Right lobe of liver (tissue), 6 donors: Measurements from ENCODE around the gene PKP4. TPM values are rescaled to one million over a fixed set of nuclear protein-coding genes. Genes with fewer than 3 reads are reported as not detected.
"Not testable (repeated sequence)": the region's sequence is repeated elsewhere in the genome, so short reads cannot be mapped to it uniquely, and the experiment has no call there.

Experiments used
- ATAC-seq, 4 donors: fragments of 200-7000 bp; cut with Tn5 transposase; one replicate each; pipeline ENCODE4 v1.9.1; 2020; ENCODE audit warnings: mild to moderate bottlenecking in 4 of 4, moderate library complexity in 4 of 4
- DNase-seq, 3 donors: peaks; one replicate each; pipeline ENCODE4 v3.0.0-alpha.2; 2020
- H3K27ac ChIP-seq, 3 donors: fragments of 200-600 bp; one replicate each; pipeline ENCODE4 v1.8.0; 2022
- H3K27me3 ChIP-seq, 2 donors: fragments of 200-600 bp; one replicate each; pipeline ENCODE4 v1.8.0; 2022
- H3K36me3 ChIP-seq, 4 donors: fragments of 200-600 bp; sonication (generic) in 1 of 4; one replicate each; pipeline versions ENCODE4 v1.5.1 to v1.8.0; 2017 to 2022; ENCODE audit warnings: control low read depth in 1 of 4
- H3K4me1 ChIP-seq, 4 donors: fragments of 200-600 bp; sonication (generic) in 1 of 4; one replicate each; pipeline versions ENCODE4 v1.5.1 to v1.8.0; 2017 to 2022; ENCODE audit warnings: control low read depth in 1 of 4
- H3K4me3 ChIP-seq, 3 donors: fragments of 200-600 bp; one replicate each; pipeline ENCODE4 v1.8.0; 2022
- H3K9me3 ChIP-seq, 4 donors: fragments of 200-600 bp; sonication (generic) in 1 of 4; one replicate each; pipeline versions ENCODE4 v1.5.1 to v1.8.0; 2017 to 2022; ENCODE audit warnings: control low read depth in 1 of 4
- CTCF ChIP-seq, 4 donors: fragments of 200-600 bp in 3 of 4; fragments of 450-650 bp in 1 of 4; IDR thresholded peaks; one replicate each; pipeline versions ENCODE4 v1.5.1 to v1.8.0; 2016 to 2022; ENCODE audit warnings: antibody characterized with exemption in 4 of 4, mild to moderate bottlenecking in 2 of 4
- POLR2A ChIP-seq: fragments of 450-650 bp; IDR thresholded peaks from one replicate; pipeline ENCODE4 v1.6.1; 2017; ENCODE audit warnings: antibody characterized with exemption, mild to moderate bottlenecking
- WGBS: methylation state at CpG from one replicate; pipeline ENCODE4 v1.1.6; 2018; ENCODE audit warnings: low coverage, low lambda C conversion rate; ENCODE audit not compliant: insufficient coverage; ENCODE audit errors: missing lambda C conversion rate; 5-methylcytosine and 5-hydroxymethylcytosine counted together
- intact Hi-C, 2 donors: fragments of 100-400 bp; cut with DNase I; formaldehyde crosslinking; loops; one replicate each; pipeline versions ENCODE4 v1.11.2 to v1.14.1; 2022
- total RNA-seq, 6 experiments: library from RNA; depleted of rRNA in 2 of 6; stranded (reverse); fragments of >200 nt in 2 of 6; fragmentation: NEBNext Ultra II Directional in 3 of 6; extraction: Animal tissue kit (Norgen Biotek cat#: 25700) in 3 of 6; gene quantifications; one replicate each; pipeline versions ENCODE4 v1.1.0 to v1.2.4, GENCODE V29; 2016 to 2023
- donor health status: DM: no; HTN: yes; CAD: no.
- donor health status: DM: no; HTN: no; CAD: no.
- donor health status: DM: no; HTN: no; CAD: no.
- donor health status: DM: no; HTN: yes; CAD: no.
- donor health status: DM: no; HTN: yes; CAD: no.

Gene PKP4
- total RNA-seq, 6 experiments from 2014 or later: 27.2 to 41.6 (median 33.2) TPM

- Histone ChIP-seq H3K27ac (no peak overlapping the region), H3K9me3 (no peaks in the 10 kb centered on the region), H3K4me1 (no peaks in the 10 kb centered on the region), H3K4me3 (no peak overlapping the region), H3K36me3 (no peaks in the 10 kb centered on the region), H3K27me3 (no peaks in the 10 kb centered on the region)
- TF ChIP-seq CTCF (IDR thresholded peaks at IDR 0.05): no peak
- no peak for TF ChIP-seq POLR2A
- 94% methylated on average over 4 of the region's 4 CpGs for WGBS
- no peak for DNase-seq
- intact Hi-C loops: no loop called here
- no peak for ATAC-seq
Measured at GRCh38 chr2:158467248-158467647, 10.5 kb downstream of the PKP4 start.

- intact Hi-C loops, H3K27ac ChIP-seq, H3K27me3 ChIP-seq, ATAC-seq, H3K4me1 ChIP-seq, H3K4me3 ChIP-seq, H3K9me3 ChIP-seq, DNase-seq, H3K36me3 ChIP-seq: not testable (repeated sequence)
- WGBS: 93% methylated on average over 3 of the region's 3 CpGs
Measured at GRCh38 chr2:158472829-158473228, 16.1 kb downstream of the PKP4 start.

GRCh38 chr2:158473300-158473699, 16.5 kb downstream of the PKP4 start:
- DNase-seq, H3K36me3 ChIP-seq, H3K9me3 ChIP-seq, H3K4me1 ChIP-seq, H3K4me3 ChIP-seq, intact Hi-C loops, H3K27ac ChIP-seq, H3K27me3 ChIP-seq: not testable (repeated sequence)
- ATAC-seq: peak in 1 of 4 donors; percentile 31
- WGBS: 92% methylated on average over 3 of the region's 3 CpGs

- Histone ChIP-seq H3K27me3 (no peaks in the 10 kb centered on the region), H3K27ac (no peak overlapping the region), H3K4me3 (no peak overlapping the region), H3K36me3 (no peaks in the 10 kb centered on the region), H3K4me1 (peaks cover 0 to 4% (median 0%) of the 10 kb centered on the region in 4 donors), H3K9me3 (no peaks in the 10 kb centered on the region)
- TF ChIP-seq CTCF (IDR thresholded peaks at IDR 0.05) (no peak), POLR2A (no peak)
- ATAC-seq (no peak), DNase-seq (no peak)
- intact Hi-C loops: no loop called here
- 82% methylated on average over 8 of the region's 8 CpGs for WGBS
Measured at GRCh38 chr2:158473719-158474392, 17.1 kb downstream of the PKP4 start.

GRCh38 chr2:158474526-158475011, 17.8 kb downstream of the PKP4 start:
- 100% methylated on average over 2 of the region's 3 CpGs for WGBS
- H3K9me3 ChIP-seq, H3K36me3 ChIP-seq, ATAC-seq, H3K27ac ChIP-seq, H3K4me3 ChIP-seq, H3K27me3 ChIP-seq, H3K4me1 ChIP-seq, DNase-seq, intact Hi-C loops: not testable (repeated sequence)

GRCh38 chr2:158477202-158477601, 20.4 kb downstream of the PKP4 start:
- Histone ChIP-seq H3K4me1 (peaks cover 0 to 4% (median 0%) of the 10 kb centered on the region in 4 donors), H3K27me3 (no peaks in the 10 kb centered on the region), H3K36me3 (no peaks in the 10 kb centered on the region), H3K4me3 (no peak overlapping the region), H3K9me3 (no peaks in the 10 kb centered on the region), H3K27ac (no peak overlapping the region)
- no peak for ATAC-seq
- TF ChIP-seq CTCF (IDR thresholded peaks at IDR 0.05) (no peak), POLR2A (no peak)
- intact Hi-C loops: no loop called here
- no peak for DNase-seq
- WGBS: 45% methylated on average over 3 of the region's 3 CpGs
